Muscle layer of colon (tissue), 2 donors: ENCODE measurements around the gene C6orf163.
"Not testable (repeated sequence)": the region's sequence is repeated elsewhere in the genome, so short reads cannot be mapped to it uniquely, and the experiment has no call there.

Source experiments
- H3K27ac ChIP-seq: one replicate; pipeline ENCODE4 v1.7.0; 2013; ENCODE audit warnings: low read depth, mild to moderate bottlenecking, low read length, moderate library complexity
- H3K27me3 ChIP-seq, 2 donors: one replicate each; pipeline ENCODE4 v1.7.0; 2013; ENCODE audit warnings: low read length in 2 of 2, mild to moderate bottlenecking in 2 of 2; ENCODE audit not compliant: insufficient read depth in 2 of 2, control insufficient read depth in 1 of 2
- H3K36me3 ChIP-seq: one replicate; pipeline ENCODE4 v1.7.0; 2013; ENCODE audit warnings: mild to moderate bottlenecking, low read length; ENCODE audit not compliant: insufficient read depth
- H3K4me1 ChIP-seq: one replicate; pipeline ENCODE4 v1.7.0; 2013; ENCODE audit warnings: mild to moderate bottlenecking, low read length; ENCODE audit not compliant: insufficient read depth
- H3K4me3 ChIP-seq, 2 donors: one replicate each; pipeline ENCODE4 v1.7.0; 2013; ENCODE audit warnings: low read length in 2 of 2, low read depth in 1 of 2, mild to moderate bottlenecking in 1 of 2, moderate library complexity in 1 of 2
- H3K9ac ChIP-seq: one replicate; pipeline ENCODE4 v1.7.0; 2013; ENCODE audit warnings: low read length
- H3K9me3 ChIP-seq: one replicate; pipeline ENCODE4 v1.7.0; 2013; ENCODE audit warnings: mild to moderate bottlenecking, low read length
- donor health status: abdominal sarcoma.
- donor health status: Adenocarcinoma of cecum.

Gene C6orf163

DNA sequence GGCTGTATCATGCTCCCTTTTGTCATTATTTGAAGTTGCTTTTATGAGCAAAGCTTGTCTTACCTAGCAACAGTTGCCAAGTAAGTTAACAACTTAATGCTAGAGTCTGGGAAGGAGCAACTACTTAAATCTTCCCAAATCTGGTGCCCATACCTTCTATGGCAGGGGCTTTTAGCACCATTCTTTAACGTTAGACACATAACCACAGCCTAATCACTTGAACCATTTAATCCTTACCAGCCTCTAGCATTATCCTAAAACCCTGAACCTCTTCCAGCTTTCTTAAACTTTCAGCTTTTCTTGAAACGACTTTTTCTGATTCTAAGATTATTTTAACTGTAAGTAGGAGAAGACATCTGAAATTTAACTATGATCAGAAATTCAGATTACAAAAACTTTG, at the start of gene C6orf163:
Gene C6orf163 (plus strand): TSS at position 83 of the 400 bp plus-strand sequence. CDS start 287 bp downstream, at position 370.
- no peak within 1 kb of the TSS for H3K9ac ChIP-seq
- H3K4me3 ChIP-seq: no peak within 1 kb of the TSS
- no peaks in the 10 kb centered on the region for H3K36me3 ChIP-seq
- no peak within 1 kb of the TSS for H3K27ac ChIP-seq
- no peaks in the 10 kb centered on the region for H3K4me1 ChIP-seq
- H3K27me3 ChIP-seq: no peaks in the 10 kb centered on the region
- H3K9me3 ChIP-seq: no peaks in the 10 kb centered on the region

DNA sequence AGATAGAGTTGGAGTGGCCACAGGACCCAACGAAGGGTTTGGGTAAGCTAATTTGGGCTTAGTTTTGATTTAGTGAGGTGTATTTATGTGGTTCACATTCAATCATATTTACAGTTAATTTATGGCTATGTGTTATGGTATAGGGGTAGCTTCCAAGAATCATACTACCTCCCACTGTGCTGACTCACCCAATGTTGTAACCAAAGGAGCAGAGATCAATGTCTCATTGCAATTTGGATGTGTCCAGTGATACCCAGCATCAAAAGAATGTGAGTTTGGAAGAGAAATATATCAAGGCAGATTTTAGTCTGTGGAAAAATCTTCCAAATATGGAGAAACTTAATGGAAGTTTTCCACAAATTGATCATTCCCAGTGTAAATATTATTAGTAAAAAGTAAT, 47.5 kb upstream of the C6orf163 start:
- H3K27ac ChIP-seq: no peak overlapping the region
- no peak overlapping the region for H3K9ac ChIP-seq
- H3K4me3 ChIP-seq: no peak overlapping the region
- no peaks in the 10 kb centered on the region for H3K9me3 ChIP-seq
- H3K4me1 ChIP-seq: no peaks in the 10 kb centered on the region
- H3K36me3 ChIP-seq: no peaks in the 10 kb centered on the region
- no peaks in the 10 kb centered on the region for H3K27me3 ChIP-seq

DNA sequence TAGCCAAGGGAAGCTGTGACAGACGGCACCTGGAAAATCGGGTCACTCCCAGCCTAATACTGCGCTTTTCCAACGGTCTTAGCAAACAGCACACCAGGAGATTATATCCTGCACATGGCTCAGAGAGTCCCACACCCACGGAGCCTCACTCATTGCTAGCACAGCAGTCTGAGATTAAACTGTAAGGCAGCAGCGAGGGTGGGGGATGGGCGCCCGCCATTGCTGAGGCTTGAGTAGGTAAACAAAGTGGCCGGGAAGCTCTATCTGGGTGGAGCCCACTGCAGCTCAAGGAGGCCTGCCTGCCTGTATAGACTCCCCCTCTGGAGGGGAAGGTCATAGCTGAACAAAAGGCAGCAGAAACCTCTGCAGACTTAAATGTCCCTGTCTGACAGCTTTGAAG, 43.3 kb upstream of the C6orf163 start:
- H3K4me3 ChIP-seq, H3K9me3 ChIP-seq, H3K36me3 ChIP-seq, H3K27ac ChIP-seq, H3K9ac ChIP-seq, H3K27me3 ChIP-seq, H3K4me1 ChIP-seq: not testable (repeated sequence)

DNA sequence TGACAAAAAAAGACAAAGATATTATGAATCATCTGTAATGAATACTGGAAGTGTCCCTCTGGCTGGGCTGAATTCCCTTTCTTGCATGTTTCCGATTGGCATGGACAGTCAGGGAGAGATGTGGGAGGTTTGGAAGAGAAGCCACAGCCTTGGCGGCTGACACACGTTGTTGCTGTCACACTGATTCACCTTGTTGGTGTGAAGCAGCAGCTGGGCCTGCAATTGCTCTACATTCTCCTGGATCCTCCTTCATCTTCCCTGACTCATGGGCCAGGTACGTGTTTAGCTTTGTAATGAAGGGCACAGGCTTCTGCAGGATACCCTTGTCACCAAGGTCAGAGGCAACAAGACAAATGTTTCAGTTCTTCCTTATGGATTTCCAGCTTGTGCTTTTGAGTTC, 35.6 kb upstream of the C6orf163 start:
- H3K4me3 ChIP-seq: no peak overlapping the region
- H3K27me3 ChIP-seq: no peaks in the 10 kb centered on the region
- no peaks in the 10 kb centered on the region for H3K9me3 ChIP-seq
- no peaks in the 10 kb centered on the region for H3K4me1 ChIP-seq
- no peak overlapping the region for H3K27ac ChIP-seq
- no peaks in the 10 kb centered on the region for H3K36me3 ChIP-seq
- H3K9ac ChIP-seq: no peak overlapping the region

GRCh38 chr6:87312860-87313259, 31.8 kb upstream of the C6orf163 start:
- H3K9ac ChIP-seq: no peak overlapping the region
- H3K27me3 ChIP-seq: no peaks in the 10 kb centered on the region
- H3K9me3 ChIP-seq: no peaks in the 10 kb centered on the region
- no peak overlapping the region for H3K4me3 ChIP-seq
- H3K4me1 ChIP-seq: no peaks in the 10 kb centered on the region
- H3K36me3 ChIP-seq: no peaks in the 10 kb centered on the region
- no peak overlapping the region for H3K27ac ChIP-seq

- Histone ChIP-seq H3K27me3 (no peaks in the 10 kb centered on the region), H3K36me3 (no peaks in the 10 kb centered on the region), H3K9ac (no peak overlapping the region), H3K9me3 (no peaks in the 10 kb centered on the region), H3K4me1 (no peaks in the 10 kb centered on the region), H3K27ac (no peak overlapping the region), H3K4me3 (no peak overlapping the region)
These were observed 29.5 kb upstream of the C6orf163 start for GRCh38 chr6:87315071-87315470.

DNA sequence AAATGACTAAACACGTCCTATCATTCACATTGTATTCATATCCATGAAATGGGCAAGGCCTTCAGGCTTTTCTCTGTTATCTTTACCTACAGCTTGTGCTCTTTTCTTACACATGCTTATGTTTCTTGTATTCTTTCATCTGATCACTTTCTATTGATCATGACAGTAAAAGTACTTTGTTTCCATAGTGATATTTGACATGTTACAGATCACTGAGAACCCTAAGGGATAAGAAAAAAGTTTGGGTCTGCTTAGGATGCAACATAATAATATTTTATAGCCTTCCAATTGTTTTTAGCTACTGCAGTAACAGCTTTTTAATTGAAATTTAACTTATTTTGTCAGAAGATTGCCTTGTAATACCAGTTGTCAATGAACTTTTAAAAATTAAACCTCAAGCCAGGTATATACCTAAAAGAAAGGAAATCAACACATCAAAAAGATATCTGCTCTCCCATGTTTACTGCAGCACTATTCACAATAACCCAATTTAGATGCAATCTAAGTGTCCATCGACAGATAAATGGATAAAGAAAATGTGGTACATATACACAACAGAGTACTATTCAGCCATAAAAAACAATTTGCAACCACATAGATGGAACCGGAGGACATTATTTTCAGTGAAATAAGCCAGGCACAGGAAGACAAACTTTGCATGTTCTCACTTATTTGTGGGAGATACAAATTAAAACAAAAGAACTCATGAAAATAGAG, 25.2 kb upstream of the C6orf163 start:
- H3K4me3 ChIP-seq: no peak overlapping the region
- no peaks in the 10 kb centered on the region for H3K27me3 ChIP-seq
- H3K27ac ChIP-seq: no peak overlapping the region

GRCh38 chr6:87322304-87323212, 22.1 kb upstream of the C6orf163 start, which contains the start of gene SMIM8:
SMIM8 (plus strand) TSS chr6:87322588; CDS start chr6:87337032, 14,444 bp downstream.
- Histone ChIP-seq H3K4me3 (peak within 1 kb of the TSS; percentile 99), H3K27me3 (no peaks in the 10 kb centered on the region), H3K4me1 (no peaks in the 10 kb centered on the region), H3K9ac (peak within 1 kb of the TSS; percentile 84), H3K9me3 (no peaks in the 10 kb centered on the region), H3K36me3 (no peaks in the 10 kb centered on the region), H3K27ac (peak within 1 kb of the TSS; percentile 61)

More for the DNA sequence above, 25.2 kb upstream of the C6orf163 start:
- Histone ChIP-seq H3K4me1 (no peaks in the 10 kb centered on the region), H3K9me3 (no peaks in the 10 kb centered on the region), H3K9ac (no peak overlapping the region), H3K36me3 (no peaks in the 10 kb centered on the region)

DNA sequence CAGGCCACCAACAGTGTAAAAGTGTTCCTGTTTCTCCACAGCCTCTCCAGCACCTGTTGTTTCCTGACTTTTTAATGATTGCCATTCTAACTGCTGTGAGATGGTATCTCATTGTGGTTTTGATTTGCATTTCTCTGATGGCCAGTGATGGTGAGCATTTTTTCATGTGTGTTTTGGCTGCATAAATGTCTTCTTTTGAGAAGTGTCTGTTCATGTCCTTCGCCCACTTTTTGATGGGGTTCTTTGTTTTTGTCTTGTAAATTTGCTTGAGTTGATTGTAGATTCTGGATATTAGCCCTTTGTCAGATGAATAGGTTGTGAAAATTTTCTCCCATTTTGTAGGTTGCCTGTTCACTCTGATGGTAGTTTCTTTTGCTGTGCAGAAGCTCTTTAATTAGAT, 20.7 kb upstream of the C6orf163 start:
- not testable (repeated sequence) for H3K36me3 ChIP-seq, H3K4me1 ChIP-seq, H3K27me3 ChIP-seq, H3K9ac ChIP-seq, H3K9me3 ChIP-seq, H3K27ac ChIP-seq, H3K4me3 ChIP-seq

DNA sequence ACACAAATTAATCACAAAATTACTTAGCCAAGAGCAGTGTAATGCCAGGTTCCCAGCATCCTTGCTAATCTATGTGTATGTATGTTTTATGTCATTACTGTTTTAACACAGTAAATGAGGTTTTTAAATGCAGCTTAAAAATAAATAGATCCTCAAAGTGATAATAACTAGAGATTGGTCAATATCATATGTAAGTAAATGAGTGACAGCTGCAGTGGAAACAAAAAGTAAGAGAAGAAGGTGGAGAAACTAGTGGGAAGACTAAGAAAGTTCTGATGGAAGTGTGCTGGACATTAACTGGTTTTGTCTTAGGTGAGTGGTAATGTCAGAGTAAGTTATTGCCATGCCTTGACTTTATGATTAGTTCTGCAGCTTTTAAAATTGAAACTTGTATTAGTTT, 13.7 kb upstream of the C6orf163 start:
- no peak overlapping the region for H3K27ac ChIP-seq
- H3K27me3 ChIP-seq: no peaks in the 10 kb centered on the region
- H3K9me3 ChIP-seq: no peaks in the 10 kb centered on the region
- no peaks in the 10 kb centered on the region for H3K4me1 ChIP-seq
- no peaks in the 10 kb centered on the region for H3K36me3 ChIP-seq
- H3K4me3 ChIP-seq: no peak overlapping the region
- no peak overlapping the region for H3K9ac ChIP-seq

DNA sequence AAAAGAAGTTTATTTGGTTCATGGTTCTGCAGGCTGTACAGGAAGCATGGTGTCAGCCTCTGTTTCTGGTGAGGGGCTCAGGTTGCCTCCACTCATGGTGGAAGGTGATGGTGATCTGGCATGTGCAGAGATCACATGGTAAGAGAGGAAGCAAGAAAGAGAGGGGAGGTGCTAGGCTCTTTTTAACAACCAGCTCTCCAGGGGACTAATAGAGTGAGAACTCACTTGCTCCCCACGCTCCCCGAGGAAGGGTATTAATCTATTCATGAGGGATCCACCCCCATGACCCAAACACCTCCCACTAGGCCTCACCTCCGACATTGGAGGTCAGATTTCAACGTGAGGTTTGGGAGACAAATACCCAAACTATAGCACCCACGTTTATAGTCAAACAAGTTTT, 11.6 kb upstream of the C6orf163 start:
- Histone ChIP-seq H3K9ac (no peak overlapping the region), H3K4me1 (no peaks in the 10 kb centered on the region), H3K9me3 (no peaks in the 10 kb centered on the region), H3K4me3 (no peak overlapping the region), H3K27me3 (no peaks in the 10 kb centered on the region), H3K27ac (no peak overlapping the region), H3K36me3 (no peaks in the 10 kb centered on the region)
